ENCODE results near the gene SPANXA2.
"Not testable (repeated sequence)": the region's sequence is repeated elsewhere in the genome, so short reads cannot be mapped to it uniquely, and the experiment has no call there.

Gene SPANXA2, protein sequence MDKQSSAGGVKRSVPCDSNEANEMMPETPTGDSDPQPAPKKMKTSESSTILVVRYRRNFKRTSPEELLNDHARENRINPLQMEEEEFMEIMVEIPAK

DNA sequence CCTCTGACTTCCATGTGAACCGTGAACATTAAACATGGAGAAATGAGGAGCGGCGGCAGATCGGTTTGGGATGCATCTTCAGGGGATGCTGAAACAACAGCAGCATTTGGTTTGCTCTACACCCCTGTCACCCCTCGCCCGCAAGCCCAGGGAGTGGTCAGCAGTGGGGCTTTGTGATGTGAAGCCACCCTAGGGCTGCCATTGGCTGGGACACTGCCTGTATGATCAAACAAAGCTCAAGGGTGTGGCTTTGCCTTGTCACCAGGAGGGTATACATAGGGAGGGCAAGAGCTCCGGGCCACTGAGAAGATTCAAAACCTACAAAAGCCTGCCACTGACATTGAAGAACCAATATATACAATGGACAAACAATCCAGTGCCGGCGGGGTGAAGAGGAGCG lies at the start of gene SPANXA2:
Gene SPANXA2 (plus strand): TSS at position 301 of the 400 bp plus-strand sequence. CDS start 60 bp downstream, at position 361.
- POLR2A ChIA-PET: not testable (repeated sequence)

DNA sequence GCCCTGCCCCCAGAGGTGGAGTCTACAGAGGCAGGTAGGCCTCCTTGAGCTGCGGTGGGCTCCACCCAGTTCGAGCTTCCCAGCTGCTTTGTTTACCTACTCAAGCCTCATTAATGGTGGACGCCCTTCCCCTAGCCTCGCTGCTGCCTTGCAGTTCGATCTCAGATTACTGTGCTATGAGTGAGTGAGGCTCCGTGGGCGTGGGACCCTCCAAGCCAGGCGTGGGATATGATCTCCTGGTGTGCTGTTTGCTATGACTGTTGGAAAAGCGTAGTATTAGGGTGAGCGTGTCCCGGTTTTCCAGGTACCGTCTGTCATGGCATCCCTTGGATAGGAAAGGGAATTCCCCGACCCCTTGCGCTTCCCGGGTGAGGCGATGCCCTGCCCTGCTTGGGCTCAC lies 47.0 kb upstream of the SPANXA2 start:
- H3K27ac ChIP-seq (ENCODE audit: extremely low read depth, low read depth, low read length); H3K4me1 ChIP-seq (ENCODE audit: control insufficient read depth, insufficient read depth, low read length); CTCF ChIA-PET; H3K9me3 ChIP-seq (ENCODE audit: control insufficient read depth, insufficient read depth, low read depth, low read length); POLR2A ChIA-PET; H3K4me3 ChIP-seq (ENCODE audit: low read depth, low read length); H3K36me3 ChIP-seq (ENCODE audit: control insufficient read depth in 2 of 2, insufficient read depth in 1 of 2, low read length in 2 of 2): not testable (repeated sequence)

More for the DNA sequence above, at the start of gene SPANXA2:
- H3K9me3 ChIP-seq (ENCODE audit: control insufficient read depth, insufficient read depth, low read depth, low read length); H3K4me3 ChIP-seq (ENCODE audit: low read depth, low read length); CTCF ChIA-PET; H3K4me1 ChIP-seq (ENCODE audit: control insufficient read depth, insufficient read depth, low read length); H3K27ac ChIP-seq (ENCODE audit: extremely low read depth, low read depth, low read length); H3K36me3 ChIP-seq (ENCODE audit: control insufficient read depth in 2 of 2, insufficient read depth in 1 of 2, low read length in 2 of 2): not testable (repeated sequence)

DNA sequence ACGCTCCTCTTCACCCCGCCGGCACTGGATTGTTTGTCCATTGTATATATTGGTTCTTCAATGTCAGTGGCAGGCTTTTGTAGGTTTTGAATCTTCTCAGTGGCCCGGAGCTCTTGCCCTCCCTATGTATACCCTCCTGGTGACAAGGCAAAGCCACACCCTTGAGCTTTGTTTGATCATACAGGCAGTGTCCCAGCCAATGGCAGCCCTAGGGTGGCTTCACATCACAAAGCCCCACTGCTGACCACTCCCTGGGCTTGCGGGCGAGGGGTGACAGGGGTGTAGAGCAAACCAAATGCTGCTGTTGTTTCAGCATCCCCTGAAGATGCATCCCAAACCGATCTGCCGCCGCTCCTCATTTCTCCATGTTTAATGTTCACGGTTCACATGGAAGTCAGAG lies 4.9 kb upstream of the SPANXA2 start, which contains the start of gene SPANXA1:
Gene SPANXA1 (minus strand): TSS at position 101 of the 400 bp plus-strand sequence. CDS start 60 bp downstream, at position 41.
- H3K36me3 ChIP-seq (ENCODE audit: control insufficient read depth in 2 of 2, insufficient read depth in 1 of 2, low read length in 2 of 2); H3K27ac ChIP-seq (ENCODE audit: extremely low read depth, low read depth, low read length); H3K4me1 ChIP-seq (ENCODE audit: control insufficient read depth, insufficient read depth, low read length); H3K9me3 ChIP-seq (ENCODE audit: control insufficient read depth, insufficient read depth, low read depth, low read length); CTCF ChIA-PET; POLR2A ChIA-PET; H3K4me3 ChIP-seq (ENCODE audit: low read depth, low read length): not testable (repeated sequence)

DNA sequence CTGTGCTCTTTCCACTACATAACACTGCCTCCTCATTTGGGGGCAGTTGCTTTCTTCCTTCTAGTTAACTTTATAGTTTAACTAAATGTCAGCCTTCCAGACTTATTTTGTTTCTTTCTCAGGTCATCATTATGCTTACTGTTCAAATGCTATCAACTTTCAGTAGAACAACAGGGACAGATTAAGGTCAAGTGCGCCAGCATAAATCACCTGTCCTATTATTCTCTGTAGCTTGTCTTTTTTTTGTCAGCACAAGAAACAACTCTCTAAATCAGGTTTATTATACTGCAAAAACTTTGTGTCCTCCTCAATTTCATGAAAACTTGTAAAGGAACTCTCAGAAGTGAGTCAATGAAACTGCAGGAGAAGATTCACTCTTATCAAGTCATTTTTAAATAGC lies 19.6 kb downstream of the SPANXA2 start:
- no peak overlapping the region for H3K4me3 ChIP-seq (ENCODE audit: low read depth, low read length)
- ChIA-PET CTCF (interaction anchor here (0.6 kb wide), 1 partner anchor 641 kb away, joined by 3 read pairs; no protein-coding TSS in a partner anchor), POLR2A (no interaction called here)
- no peak overlapping the region for H3K27ac ChIP-seq (ENCODE audit: extremely low read depth, low read depth, low read length)
- TF ChIP-seq ZFP41 (tag by site-specific recombination; IDR thresholded peaks at IDR 0.05; ENCODE audit: borderline replicate concordance): no peak
- no peak for TF ChIP-seq ZNF394 (tag by site-specific recombination; IDR thresholded peaks at IDR 0.05; ENCODE audit: borderline replicate concordance)
- no peak for TF ChIP-seq ZNF560 (tag by site-specific recombination; IDR thresholded peaks at IDR 0.05; ENCODE audit: borderline replicate concordance)
- TF ChIP-seq ZNF214 (tag by site-specific recombination; IDR thresholded peaks at IDR 0.05; ENCODE audit: borderline replicate concordance): no peak
- TF ChIP-seq ZNF521 (tag by site-specific recombination; IDR thresholded peaks at IDR 0.05): no peak
- no peak for TF ChIP-seq ZNF791 (tag by site-specific recombination; IDR thresholded peaks at IDR 0.05)
- TF ChIP-seq ZNF433 (tag by site-specific recombination; IDR thresholded peaks at IDR 0.05; ENCODE audit: low read depth): no peak
- no peak for TF ChIP-seq ZSCAN23 (tag by site-specific recombination; IDR thresholded peaks at IDR 0.05)
- no peak for TF ChIP-seq ZFHX2 (tag by site-specific recombination; conservative IDR thresholded peaks at IDR 0.05)
- TF ChIP-seq ZNF529 (tag by site-specific recombination; IDR thresholded peaks at IDR 0.05; ENCODE audit: insufficient replicate concordance): no peak
- TF ChIP-seq ZNF175 (tag by site-specific recombination; IDR thresholded peaks at IDR 0.05): no peak
- TF ChIP-seq ZNF843 (tag by site-specific recombination; IDR thresholded peaks at IDR 0.05): no peak
- no peak for TF ChIP-seq ZNF48 (tag by site-specific recombination; IDR thresholded peaks at IDR 0.05)
- TF ChIP-seq, protein P1, sequence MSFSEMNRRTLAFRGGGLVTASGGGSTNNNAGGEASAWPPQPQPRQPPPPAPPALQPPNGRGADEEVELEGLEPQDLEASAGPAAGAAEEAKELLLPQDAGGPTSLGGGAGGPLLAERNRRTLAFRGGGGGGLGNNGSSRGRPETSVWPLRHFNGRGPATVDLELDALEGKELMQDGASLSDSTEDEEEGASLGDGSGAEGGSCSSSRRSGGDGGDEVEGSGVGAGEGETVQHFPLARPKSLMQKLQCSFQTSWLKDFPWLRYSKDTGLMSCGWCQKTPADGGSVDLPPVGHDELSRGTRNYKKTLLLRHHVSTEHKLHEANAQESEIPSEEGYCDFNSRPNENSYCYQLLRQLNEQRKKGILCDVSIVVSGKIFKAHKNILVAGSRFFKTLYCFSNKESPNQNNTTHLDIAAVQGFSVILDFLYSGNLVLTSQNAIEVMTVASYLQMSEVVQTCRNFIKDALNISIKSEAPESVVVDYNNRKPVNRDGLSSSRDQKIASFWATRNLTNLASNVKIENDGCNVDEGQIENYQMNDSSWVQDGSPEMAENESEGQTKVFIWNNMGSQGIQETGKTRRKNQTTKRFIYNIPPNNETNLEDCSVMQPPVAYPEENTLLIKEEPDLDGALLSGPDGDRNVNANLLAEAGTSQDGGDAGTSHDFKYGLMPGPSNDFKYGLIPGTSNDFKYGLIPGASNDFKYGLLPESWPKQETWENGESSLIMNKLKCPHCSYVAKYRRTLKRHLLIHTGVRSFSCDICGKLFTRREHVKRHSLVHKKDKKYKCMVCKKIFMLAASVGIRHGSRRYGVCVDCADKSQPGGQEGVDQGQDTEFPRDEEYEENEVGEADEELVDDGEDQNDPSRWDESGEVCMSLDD (tag by site-specific recombination; IDR thresholded peaks at IDR 0.05): no peak
- no peaks in the 10 kb centered on the region for H3K36me3 ChIP-seq (ENCODE audit: control insufficient read depth in 2 of 2, insufficient read depth in 1 of 2, low read length in 2 of 2)
- H3K9me3 ChIP-seq (ENCODE audit: control insufficient read depth, insufficient read depth, low read depth, low read length): no peaks in the 10 kb centered on the region; the same call in 1 of the 2 replicates
- H3K4me1 ChIP-seq (ENCODE audit: control insufficient read depth, insufficient read depth, low read length): no peaks in the 10 kb centered on the region
